Muscle of leg (tissue), 11 donors: Measurements from ENCODE around the gene IQSEC1. TPM values are rescaled to one million over a fixed set of nuclear protein-coding genes. Genes with fewer than 3 reads are reported as not detected.
A peak's percentile ranks its signal among the peaks of the same experiment; 100 is the strongest.

Experiments
- DNase-seq: peaks from one replicate; pipeline ENCODE4 v3.0.0; 2013
- H3K27ac ChIP-seq: one replicate; pipeline ENCODE4 v1.5.1; 2013; ENCODE audit warnings: mild to moderate bottlenecking, low read length, control low read depth
- H3K27me3 ChIP-seq: one replicate; pipeline ENCODE4 v1.6.1; 2013; ENCODE audit warnings: low read length; ENCODE audit not compliant: control insufficient read depth, insufficient read depth
- H3K36me3 ChIP-seq: one replicate; pipeline ENCODE4 v1.6.1; 2013; ENCODE audit warnings: low read length; ENCODE audit not compliant: control insufficient read depth, insufficient read depth
- H3K4me1 ChIP-seq: one replicate; pipeline ENCODE4 v1.6.1; 2013; ENCODE audit warnings: low read length; ENCODE audit not compliant: control insufficient read depth, insufficient read depth
- H3K4me3 ChIP-seq: one replicate; pipeline ENCODE4 v1.5.1; 2013; ENCODE audit warnings: low read length, control low read depth
- H3K9me3 ChIP-seq: replicated peaks from 2 replicates; pipeline ENCODE4 v1.6.1; 2013; ENCODE audit warnings: low read depth, low read length; ENCODE audit not compliant: control insufficient read depth
- WGBS: methylation state at CpG from one replicate; pipeline ENCODE4 v1.1.5; 2013; ENCODE audit warnings: missing lambda C conversion rate; ENCODE audit not compliant: insufficient coverage; 5-methylcytosine and 5-hydroxymethylcytosine counted together
- polyA plus RNA-seq, 8 donors: library from polyadenylated mRNA; unstranded; fragments of 120-200 nt; gene quantifications; one replicate each; pipeline versions ENCODE4 v1.2.1 to v1.2.3, GENCODE V29; 2013; ENCODE audit warnings: inconsistent platforms in 1 of 8, low replicate concordance in 1 of 8; ENCODE audit not compliant: insufficient read length in 8 of 8, insufficient read depth in 1 of 8
- total RNA-seq: library from RNA; stranded (reverse); fragments of 120-200 nt; gene quantifications from one replicate; pipeline ENCODE4 v1.2.4, GENCODE V29; 2013

IQSEC1 gene
- total and polyA plus RNA-seq, 9 donors: 25.1 to 48.3 (median 43.8) TPM

- DNase-seq: no peak
- no peaks in the 10 kb centered on the region for H3K27me3 ChIP-seq
- H3K36me3 ChIP-seq: peaks cover 79% of the 10 kb centered on the region
- H3K4me3 ChIP-seq: no peak overlapping the region
- 52% methylated on average over 7 of the region's 7 CpGs for WGBS
- H3K9me3 ChIP-seq: no peaks in the 10 kb centered on the region
- peak overlapping the region; percentile 80 for H3K27ac ChIP-seq
- peaks cover 67% of the 10 kb centered on the region for H3K4me1 ChIP-seq
Observed at GRCh38 chr3:12933901-12934300, 139.3 kb downstream of the IQSEC1 start.

GRCh38 chr3:12932754-12933153, 140.5 kb downstream of the IQSEC1 start:
- H3K36me3 ChIP-seq: peaks cover 82% of the 10 kb centered on the region

GRCh38 chr3:12932347-12932746, 140.9 kb downstream of the IQSEC1 start:
- WGBS: 79% methylated on average over 10 of the region's 10 CpGs
- peaks cover 82% of the 10 kb centered on the region for H3K36me3 ChIP-seq
- no peak for DNase-seq
- H3K27ac ChIP-seq: no peak overlapping the region
- H3K4me1 ChIP-seq: peaks cover 52% of the 10 kb centered on the region
- no peaks in the 10 kb centered on the region for H3K9me3 ChIP-seq
- H3K27me3 ChIP-seq: no peaks in the 10 kb centered on the region
- no peak overlapping the region for H3K4me3 ChIP-seq

More at GRCh38 chr3:12932754-12933153, 140.5 kb downstream of the IQSEC1 start:
- peaks cover 56% of the 10 kb centered on the region for H3K4me1 ChIP-seq
- no peak overlapping the region for H3K27ac ChIP-seq
- H3K4me3 ChIP-seq: no peak overlapping the region
- no peaks in the 10 kb centered on the region for H3K9me3 ChIP-seq
- 61% methylated on average over 6 of the region's 13 CpGs for WGBS
- H3K27me3 ChIP-seq: no peaks in the 10 kb centered on the region
- DNase-seq: no peak

GRCh38 chr3:12931273-12931905, 141.8 kb downstream of the IQSEC1 start:
- 86% methylated on average over 13 of the region's 14 CpGs for WGBS
- no peaks in the 10 kb centered on the region for H3K27me3 ChIP-seq
- no peaks in the 10 kb centered on the region for H3K9me3 ChIP-seq
- no peak overlapping the region for H3K4me3 ChIP-seq
- DNase-seq: peak; percentile 42
- peaks cover 56% of the 10 kb centered on the region for H3K4me1 ChIP-seq
- H3K36me3 ChIP-seq: peaks cover 76% of the 10 kb centered on the region
- H3K27ac ChIP-seq: peak overlapping the region; percentile 65

GRCh38 chr3:12929801-12930200, 143.4 kb downstream of the IQSEC1 start:
- no peak overlapping the region for H3K27ac ChIP-seq
- WGBS: 79% methylated on average over 6 of the region's 6 CpGs
- no peaks in the 10 kb centered on the region for H3K27me3 ChIP-seq
- no peak overlapping the region for H3K4me3 ChIP-seq
- no peak for DNase-seq
- H3K4me1 ChIP-seq: peaks cover 50% of the 10 kb centered on the region
- H3K36me3 ChIP-seq: peaks cover 73% of the 10 kb centered on the region
- no peaks in the 10 kb centered on the region for H3K9me3 ChIP-seq

- peaks cover 71% of the 10 kb centered on the region for H3K36me3 ChIP-seq
Observed at GRCh38 chr3:12926660-12927059, 146.6 kb downstream of the IQSEC1 start.

GRCh38 chr3:12925648-12926047, 147.6 kb downstream of the IQSEC1 start:
- H3K36me3 ChIP-seq: peaks cover 71% of the 10 kb centered on the region
- 83% methylated on average over 6 of the region's 7 CpGs for WGBS

More at GRCh38 chr3:12926660-12927059, 146.6 kb downstream of the IQSEC1 start:
- no peak for DNase-seq
- 85% methylated on average over 5 of the region's 7 CpGs for WGBS
- Histone ChIP-seq H3K4me3 (no peak overlapping the region), H3K4me1 (peaks cover 43% of the 10 kb centered on the region), H3K9me3 (no peaks in the 10 kb centered on the region), H3K27me3 (no peaks in the 10 kb centered on the region), H3K27ac (no peak overlapping the region)

GRCh38 chr3:12924437-12924836, 148.8 kb downstream of the IQSEC1 start:
- H3K4me1 ChIP-seq: peaks cover 51% of the 10 kb centered on the region
- no peaks in the 10 kb centered on the region for H3K9me3 ChIP-seq
- H3K27me3 ChIP-seq: no peaks in the 10 kb centered on the region
- H3K27ac ChIP-seq: no peak overlapping the region
- peaks cover 70% of the 10 kb centered on the region for H3K36me3 ChIP-seq
- no peak for DNase-seq
- H3K4me3 ChIP-seq: no peak overlapping the region
- 87% methylated on average over 20 of the region's 22 CpGs for WGBS

More at GRCh38 chr3:12925648-12926047, 147.6 kb downstream of the IQSEC1 start:
- peaks cover 40% of the 10 kb centered on the region for H3K4me1 ChIP-seq
- no peak overlapping the region for H3K4me3 ChIP-seq
- H3K27me3 ChIP-seq: no peaks in the 10 kb centered on the region
- no peak overlapping the region for H3K27ac ChIP-seq
- DNase-seq: no peak
- H3K9me3 ChIP-seq: no peaks in the 10 kb centered on the region

- H3K36me3 ChIP-seq: peaks cover 78% of the 10 kb centered on the region
- WGBS: 60% methylated on average over 8 of the region's 11 CpGs
- no peak for DNase-seq
- H3K4me3 ChIP-seq: no peak overlapping the region
- no peaks in the 10 kb centered on the region for H3K27me3 ChIP-seq
- peaks cover 58% of the 10 kb centered on the region for H3K4me1 ChIP-seq
- no peak overlapping the region for H3K27ac ChIP-seq
- no peaks in the 10 kb centered on the region for H3K9me3 ChIP-seq
Observed at GRCh38 chr3:12922881-12923431, 150.3 kb downstream of the IQSEC1 start.

- DNase-seq: peak; percentile 35
- H3K27me3 ChIP-seq: no peaks in the 10 kb centered on the region
- 86% methylated on average over 2 of the region's 7 CpGs for WGBS
- no peak overlapping the region for H3K4me3 ChIP-seq
- H3K36me3 ChIP-seq: peaks cover 81% of the 10 kb centered on the region
- no peaks in the 10 kb centered on the region for H3K9me3 ChIP-seq
- H3K4me1 ChIP-seq: peaks cover 58% of the 10 kb centered on the region
- no peak overlapping the region for H3K27ac ChIP-seq
Observed at GRCh38 chr3:12922306-12922705, 150.9 kb downstream of the IQSEC1 start.
